Fibroblast of pulmonary artery (primary cell): ENCODE results near the gene CHN2.

Experiments
- DNase-seq: peaks from one replicate; pipeline ENCODE4 v3.0.0-alpha.2; 2010; ENCODE audit warnings: low read depth
- H3K4me3 ChIP-seq: replicated peaks from 2 replicates; pipeline ENCODE4 v1.5.1; 2011; ENCODE audit warnings: low read depth, mild to moderate bottlenecking, control low read depth, low read length, moderate library complexity
- CTCF ChIP-seq: IDR thresholded peaks from 2 replicates; pipeline ENCODE4 v1.5.1; 2011; ENCODE audit warnings: mild to moderate bottlenecking, control low read depth, low read length, inconsistent platforms; ENCODE audit errors: missing control alignments

CHN2 gene

GRCh38 chr7:29304756-29305155 lies 110.2 kb downstream of the CHN2 start:
- no peak for TF ChIP-seq CTCF
- no peak overlapping the region for H3K4me3 ChIP-seq
- no peak for DNase-seq

GRCh38 chr7:29306319-29306991 lies 111.9 kb downstream of the CHN2 start:
- no peak for TF ChIP-seq CTCF
- no peak for DNase-seq
- H3K4me3 ChIP-seq, result no peak overlapping the region

GRCh38 chr7:29308424-29308823 lies 113.8 kb downstream of the CHN2 start:
- H3K4me3 ChIP-seq, result no peak overlapping the region
- TF ChIP-seq CTCF, result no peak
- DNase-seq, result no peak

GRCh38 chr7:29309041-29309854 lies 114.7 kb downstream of the CHN2 start:
- H3K4me3 ChIP-seq, result no peak overlapping the region
- no peak for DNase-seq
- peak; percentile 22 for TF ChIP-seq CTCF

GRCh38 chr7:29310625-29311024 lies 116.0 kb downstream of the CHN2 start:
- TF ChIP-seq CTCF, result no peak
- H3K4me3 ChIP-seq, result no peak overlapping the region
- no peak for DNase-seq

- TF ChIP-seq CTCF, result no peak
- no peak for DNase-seq
- no peak overlapping the region for H3K4me3 ChIP-seq
Observed at GRCh38 chr7:29311314-29311713, 116.7 kb downstream of the CHN2 start.
